HG02678 (cell line): ENCODE data around the gene ZBTB7C.

Source experiments
- ATAC-seq: cut with Tn5 transposase; IDR thresholded peaks from one replicate; pipeline ENCODE4 v1.9.1; 2021; ENCODE audit warnings: mild to moderate bottlenecking, moderate library complexity; ENCODE audit not compliant: unreplicated experiment

The ZBTB7C gene

DNA sequence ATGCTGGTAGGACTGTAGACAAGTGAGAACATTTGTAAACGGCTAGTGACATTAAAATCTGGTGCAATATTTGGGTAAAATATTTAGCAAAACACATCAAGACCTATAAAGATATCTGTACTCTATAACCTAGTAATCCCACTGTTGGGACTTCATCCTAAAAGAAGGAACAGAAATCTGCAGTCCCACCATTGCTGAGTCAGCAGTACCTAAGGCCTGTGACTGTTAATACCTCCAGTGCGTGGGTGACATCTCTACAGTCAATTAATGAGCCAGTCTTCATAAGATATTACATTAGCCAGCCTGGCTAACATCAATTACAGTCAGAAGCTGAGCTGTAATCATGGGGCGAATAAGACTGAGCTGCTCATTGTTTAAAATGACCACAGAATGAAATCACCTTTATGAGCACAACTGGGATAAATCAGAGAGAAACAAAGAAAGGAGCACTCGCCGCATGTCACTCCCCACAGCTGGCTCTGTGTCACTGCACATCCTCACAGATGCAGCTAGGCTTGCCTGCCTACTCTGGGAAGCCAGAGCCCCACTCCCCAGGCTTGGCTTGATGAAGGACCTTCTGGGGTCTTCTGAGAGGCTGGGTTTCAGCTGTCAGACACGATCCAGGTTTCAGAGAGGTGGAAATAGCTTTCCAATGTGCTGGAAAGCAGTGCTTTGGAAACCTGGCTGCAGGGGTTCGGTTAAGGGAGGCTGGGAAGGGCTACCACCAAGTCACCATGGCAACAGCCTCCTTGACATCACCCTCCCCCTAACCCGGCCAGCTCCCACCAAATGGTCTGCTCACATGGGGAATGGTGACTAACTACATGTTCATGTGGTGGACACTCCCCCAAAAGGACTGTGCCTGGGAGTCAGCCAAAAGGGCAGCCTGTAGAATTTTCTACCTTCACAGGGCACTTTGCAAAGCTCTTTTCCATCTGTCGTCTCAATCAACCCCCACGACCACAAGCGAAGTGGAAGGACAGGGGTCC, 145.0 kb downstream of the ZBTB7C start:
- no peak for ATAC-seq

DNA sequence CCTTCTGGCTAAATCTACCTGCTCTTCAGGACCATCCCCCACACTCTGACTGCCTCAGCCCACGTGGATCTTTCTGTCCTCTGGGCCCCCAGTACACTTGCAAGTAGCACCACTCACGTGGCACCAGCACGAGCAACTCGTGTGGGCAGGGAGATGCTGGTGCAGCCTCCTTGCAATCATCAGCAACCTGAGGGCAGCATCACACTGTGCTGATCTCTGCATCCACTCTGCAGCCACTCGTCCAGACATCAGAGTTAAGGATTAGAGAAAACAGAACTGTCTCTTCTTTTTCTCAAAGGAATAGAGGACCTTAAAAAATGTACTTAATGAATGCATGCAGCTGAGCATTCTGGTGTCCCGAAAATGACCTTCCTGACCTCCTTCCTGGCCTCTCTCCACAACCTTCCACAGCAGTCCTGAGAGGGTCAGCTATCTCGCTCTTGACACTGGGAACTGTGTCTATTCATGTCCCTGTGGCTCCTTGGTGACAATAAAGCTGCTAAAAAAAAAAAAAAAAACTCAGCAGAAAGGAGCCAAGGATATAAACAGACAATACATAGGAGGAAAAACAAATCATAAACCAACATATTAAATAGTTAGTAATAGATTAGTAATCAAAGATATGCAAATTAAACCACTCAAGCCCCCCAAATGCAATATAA, 145.9 kb downstream of the ZBTB7C start:
- no peak for ATAC-seq

DNA sequence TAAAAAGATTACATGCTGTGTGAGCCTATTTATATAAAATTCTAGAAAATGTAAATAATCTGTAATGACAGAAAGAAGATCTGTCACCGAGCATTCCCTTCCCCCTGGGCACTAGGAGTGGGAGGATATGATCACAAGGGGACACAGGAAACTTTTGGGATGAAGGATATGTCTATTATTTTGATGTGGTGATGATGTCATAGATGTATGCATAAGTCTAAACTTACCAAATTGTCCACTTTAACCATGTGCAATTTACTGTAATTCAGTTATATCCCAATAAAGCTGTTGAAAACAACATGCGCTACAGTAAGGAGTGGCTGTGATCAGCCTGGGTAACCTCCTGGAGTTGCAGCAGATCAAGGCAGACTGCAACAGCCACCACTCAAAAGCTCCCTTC, 148.9 kb downstream of the ZBTB7C start:
- no peak for ATAC-seq

DNA sequence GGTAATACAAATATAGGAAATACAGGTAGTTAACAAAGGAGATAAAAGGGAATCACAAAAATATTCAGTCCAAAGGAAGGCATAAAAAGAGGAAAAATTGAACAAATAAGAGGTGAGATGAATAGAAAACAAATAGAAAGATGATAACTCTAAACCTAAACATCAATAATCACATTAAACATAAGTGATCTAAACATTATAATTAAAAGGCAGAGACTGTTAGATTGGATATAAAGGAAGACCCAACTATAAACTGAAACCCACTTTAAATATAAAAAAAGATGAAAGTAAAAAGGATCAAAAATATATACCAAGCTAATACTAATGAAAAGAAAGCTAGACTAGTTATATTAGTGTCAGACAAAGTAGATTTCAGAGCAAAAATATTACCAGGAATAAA, 152.3 kb downstream of the ZBTB7C start:
- ATAC-seq: no peak

DNA sequence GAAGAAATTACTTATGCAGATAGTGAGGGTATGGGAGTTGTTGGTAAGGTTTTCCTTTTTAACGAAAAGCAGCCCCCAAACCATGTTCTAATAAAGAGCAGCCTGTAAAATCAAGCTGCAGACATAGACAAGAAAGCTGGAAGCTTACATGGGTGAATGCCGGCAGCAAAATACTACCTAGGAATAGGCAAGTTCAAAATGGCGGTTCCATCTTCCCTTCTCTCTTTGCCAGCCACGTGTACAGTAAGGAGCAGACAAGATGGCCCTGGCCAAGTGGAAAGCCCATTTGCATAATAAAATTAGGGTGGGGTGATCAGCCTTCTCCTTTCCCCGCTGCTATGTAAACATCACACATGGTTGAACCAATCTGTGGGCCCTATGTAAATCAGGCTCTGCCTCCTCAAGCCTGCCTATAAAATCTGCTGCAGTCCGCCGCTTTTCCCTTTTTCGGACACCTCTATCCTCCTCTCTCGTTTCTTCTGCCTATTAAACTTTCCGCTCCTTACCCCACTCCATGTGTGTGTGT, 155.0 kb downstream of the ZBTB7C start:
- no peak for ATAC-seq

DNA sequence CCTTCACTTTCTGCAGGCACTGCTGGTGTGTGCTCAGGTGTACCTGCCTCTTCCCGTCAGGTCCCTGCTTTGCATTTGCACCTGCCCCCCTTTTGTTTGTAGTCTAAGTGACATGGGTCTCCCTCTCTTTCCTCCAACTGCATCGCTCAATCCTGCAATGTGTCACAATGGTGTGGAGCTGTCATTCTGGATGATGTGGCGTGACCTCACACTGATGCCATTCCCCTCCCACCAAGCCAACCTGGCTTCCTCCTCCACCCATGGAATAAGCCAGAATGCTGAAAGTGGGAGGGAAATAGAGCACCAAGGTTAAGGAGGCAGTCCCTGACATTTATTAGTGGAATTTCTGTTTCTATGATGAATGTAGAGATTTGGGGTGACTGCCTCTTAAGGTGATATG, 156.7 kb downstream of the ZBTB7C start:
- no peak for ATAC-seq

DNA sequence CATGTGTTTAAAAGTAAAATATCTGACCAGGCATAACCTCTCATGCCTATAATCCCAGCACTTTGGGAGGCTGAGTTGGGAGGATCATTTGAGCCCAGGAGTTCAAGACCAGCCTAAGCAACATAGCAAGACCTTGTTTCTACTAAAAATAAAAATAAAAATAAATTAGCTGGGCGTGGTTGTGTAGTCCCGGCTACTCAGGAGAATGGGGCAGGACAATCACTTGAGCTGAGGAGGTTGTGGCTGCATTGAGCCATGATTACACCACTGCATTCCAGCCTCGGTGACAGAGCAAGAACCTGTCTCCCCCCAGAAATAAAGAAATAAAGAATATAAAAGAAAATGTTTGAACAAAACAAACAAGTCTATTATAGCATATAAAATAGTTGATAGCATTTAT, 158.3 kb downstream of the ZBTB7C start:
- no peak for ATAC-seq

DNA sequence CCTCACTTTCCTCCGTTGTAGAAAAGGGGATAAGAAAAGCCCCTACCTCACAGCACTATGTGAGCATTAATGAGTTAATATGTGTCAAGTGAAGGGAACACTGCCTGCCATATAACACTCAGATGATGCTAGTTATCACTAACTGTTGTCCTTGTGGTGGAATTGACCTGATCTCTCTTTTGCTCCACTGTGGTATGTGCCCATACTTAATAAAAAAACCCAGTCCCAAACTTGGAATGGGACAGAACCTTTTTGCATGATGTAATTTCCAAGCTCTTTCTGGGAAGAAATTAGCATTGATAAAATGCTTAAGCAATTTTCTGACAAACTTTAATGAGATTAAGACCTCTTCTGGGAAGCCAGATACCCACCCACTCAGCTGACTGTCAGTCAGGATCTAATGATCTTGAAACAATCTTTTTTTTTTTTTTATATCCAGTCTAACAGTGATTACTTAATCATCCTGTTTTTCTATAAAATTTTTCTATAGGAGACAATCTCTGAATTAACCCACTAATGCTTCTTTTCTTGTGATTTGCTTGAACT, 158.7 kb downstream of the ZBTB7C start:
- ATAC-seq: no peak

DNA sequence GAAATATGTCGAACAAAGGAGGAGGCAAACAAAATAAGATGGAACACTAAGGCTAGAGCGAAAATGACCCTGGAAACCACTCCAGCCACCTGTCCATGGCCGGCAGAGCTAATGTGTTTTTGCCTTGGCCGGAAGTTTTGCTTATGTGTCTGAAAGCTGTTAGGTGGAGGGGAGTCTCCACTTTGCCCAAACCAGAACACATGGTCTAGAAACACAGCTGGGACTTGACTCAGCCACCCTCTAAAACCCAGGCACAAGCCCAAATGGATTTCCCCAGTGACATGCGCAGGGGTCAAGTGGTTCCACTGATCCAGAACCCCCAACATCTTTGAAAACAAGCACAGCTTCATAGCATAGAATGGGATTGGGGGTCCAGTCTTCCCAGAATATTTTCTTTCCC, 159.3 kb downstream of the ZBTB7C start:
- ATAC-seq: no peak

DNA sequence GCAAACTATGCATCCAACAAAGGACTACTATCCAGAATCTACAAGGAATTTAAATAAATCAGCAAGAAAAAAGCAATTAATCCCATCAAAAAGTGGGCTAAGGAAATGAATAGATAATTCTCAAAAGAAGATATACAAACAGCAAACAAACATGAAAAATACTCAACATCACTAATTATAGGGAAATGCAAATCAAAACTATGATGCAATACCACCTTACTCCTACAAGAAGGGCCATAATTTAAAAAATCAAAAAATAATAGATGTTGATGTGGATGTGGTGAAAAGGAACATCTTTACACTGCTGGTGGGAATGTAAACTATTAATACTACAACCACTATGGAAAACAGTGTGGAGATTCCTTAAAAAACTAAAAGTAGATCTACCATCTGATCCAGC, 164.7 kb downstream of the ZBTB7C start:
- no peak for ATAC-seq

DNA sequence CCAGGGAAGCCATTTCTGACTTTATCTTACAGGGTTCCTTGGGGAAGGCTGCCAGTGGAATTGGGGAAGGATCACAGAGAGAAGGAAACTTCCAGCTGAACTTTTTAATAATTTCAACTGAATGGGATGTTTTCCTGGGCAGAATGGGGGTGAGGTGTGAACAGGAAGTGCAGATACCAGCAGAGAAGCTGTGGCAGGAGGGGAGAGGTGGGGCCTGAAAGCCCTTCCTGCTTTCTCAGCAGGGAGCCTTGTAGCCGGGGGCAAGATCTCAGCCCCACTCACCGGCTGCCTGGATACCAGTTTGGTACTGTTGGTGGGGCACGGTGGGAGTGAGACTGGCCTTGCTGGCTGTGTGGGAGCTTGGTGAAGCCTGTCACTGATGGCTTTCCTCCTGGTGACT, 170.5 kb downstream of the ZBTB7C start:
- no peak for ATAC-seq

DNA sequence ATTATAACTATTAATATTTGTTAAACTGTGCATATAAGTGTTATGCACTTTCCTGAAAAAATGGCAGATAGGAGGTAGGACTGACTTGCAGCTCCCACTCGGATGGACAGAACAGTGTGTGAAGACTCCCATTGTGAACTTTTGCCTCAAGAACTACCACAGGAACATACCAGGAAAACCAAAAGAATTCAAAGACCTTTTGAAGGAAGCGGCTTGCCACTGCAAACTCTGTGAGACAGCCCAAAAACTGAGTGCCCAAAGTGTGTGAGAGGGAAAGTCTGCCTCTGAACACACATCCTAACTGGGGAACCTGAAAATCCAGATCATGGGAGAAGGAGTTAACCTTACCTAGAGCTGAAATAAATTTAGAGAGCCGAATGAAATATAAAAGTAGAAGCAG, 171.0 kb downstream of the ZBTB7C start:
- no peak for ATAC-seq

DNA sequence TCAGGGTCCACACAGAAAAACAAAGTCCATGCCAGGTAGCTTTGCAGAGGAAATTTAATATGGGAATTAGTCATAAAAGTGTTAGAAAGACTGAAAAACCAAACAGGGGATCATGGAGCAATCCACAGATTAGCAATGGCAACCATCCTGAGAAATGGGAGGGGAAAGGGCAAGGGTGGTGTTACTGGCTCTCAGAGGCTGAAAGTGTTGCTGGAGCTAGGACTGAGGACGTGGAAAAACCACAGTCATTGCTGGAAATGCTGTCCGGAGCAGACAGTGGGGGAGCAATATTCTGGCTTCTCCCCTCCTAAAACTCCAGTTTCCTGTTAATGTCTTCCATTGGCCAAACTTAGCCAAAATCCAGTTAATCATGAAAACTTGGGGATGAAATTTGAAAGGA, 172.4 kb downstream of the ZBTB7C start:
- ATAC-seq: no peak

DNA sequence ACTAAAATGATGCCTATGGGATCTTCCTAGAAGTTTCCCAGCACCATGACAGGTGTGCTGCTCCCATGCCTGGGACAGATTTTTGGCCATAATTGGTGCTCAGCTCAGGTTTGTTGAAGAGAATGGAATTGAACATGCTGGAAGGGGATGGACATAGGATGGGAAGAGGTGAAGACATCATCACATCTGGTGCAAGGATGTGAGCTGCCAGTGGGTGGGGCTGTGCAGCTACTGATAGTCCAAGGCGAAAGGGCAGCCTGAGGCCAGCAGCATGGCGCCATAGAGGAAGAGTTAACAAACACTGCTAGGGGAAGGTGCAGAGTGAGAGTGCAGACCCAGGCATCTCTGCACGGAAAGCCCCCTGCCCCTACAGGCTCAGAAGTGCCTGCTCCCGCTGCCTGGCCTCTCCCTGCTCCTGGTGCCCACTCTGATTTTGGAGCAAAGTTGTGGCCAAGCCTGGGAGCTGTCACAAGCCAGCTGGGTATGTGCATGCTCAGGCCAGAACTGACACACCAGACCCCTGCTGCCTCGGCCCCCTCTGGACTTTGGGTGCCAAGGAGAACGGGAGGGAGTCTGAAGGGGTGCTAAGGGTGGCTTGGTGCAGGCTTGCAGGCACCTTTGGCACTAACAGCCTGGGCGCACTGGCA, 178.6 kb downstream of the ZBTB7C start:
- no peak for ATAC-seq

DNA sequence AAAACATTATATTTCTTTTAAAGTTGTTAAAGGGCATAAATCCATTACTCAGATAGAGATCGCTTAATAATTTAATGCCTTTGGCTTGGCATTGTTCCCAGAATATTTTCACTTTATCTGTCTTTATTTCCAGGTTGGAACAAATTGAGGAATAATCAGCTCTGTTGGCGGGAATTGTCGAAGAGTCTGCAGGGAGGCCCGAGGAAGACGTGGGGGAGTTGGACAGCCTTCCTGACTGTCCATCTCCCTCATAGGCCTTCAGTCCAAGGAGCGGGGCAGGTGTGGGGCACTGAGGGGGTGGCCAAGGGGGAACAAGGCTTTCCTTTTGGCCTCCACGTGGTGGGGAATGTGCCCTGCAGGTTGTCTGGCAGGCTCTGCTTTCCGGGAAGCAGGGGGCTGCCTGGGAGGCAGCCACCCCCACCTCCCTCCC, 179.6 kb downstream of the ZBTB7C start:
- ATAC-seq: no peak

DNA sequence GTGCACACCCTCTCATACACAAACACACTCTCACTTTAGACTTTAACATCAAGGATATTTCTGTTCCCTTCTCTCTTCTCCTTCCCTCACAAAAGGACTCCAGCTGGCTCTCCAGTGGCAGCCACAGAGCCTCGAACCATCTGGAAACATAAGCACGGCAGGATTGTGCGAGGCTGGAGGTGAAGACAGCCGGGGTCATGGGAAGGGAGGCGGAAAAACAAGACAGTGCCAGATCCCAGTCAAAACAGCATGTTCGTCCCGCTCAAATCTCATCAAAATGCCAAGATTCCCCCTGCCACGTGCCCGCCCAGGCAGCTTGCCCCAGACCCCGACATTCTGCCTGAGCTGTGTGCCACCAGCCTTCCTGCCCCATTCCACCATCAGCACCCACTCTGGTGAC, 180.3 kb downstream of the ZBTB7C start:
- no peak for ATAC-seq

DNA sequence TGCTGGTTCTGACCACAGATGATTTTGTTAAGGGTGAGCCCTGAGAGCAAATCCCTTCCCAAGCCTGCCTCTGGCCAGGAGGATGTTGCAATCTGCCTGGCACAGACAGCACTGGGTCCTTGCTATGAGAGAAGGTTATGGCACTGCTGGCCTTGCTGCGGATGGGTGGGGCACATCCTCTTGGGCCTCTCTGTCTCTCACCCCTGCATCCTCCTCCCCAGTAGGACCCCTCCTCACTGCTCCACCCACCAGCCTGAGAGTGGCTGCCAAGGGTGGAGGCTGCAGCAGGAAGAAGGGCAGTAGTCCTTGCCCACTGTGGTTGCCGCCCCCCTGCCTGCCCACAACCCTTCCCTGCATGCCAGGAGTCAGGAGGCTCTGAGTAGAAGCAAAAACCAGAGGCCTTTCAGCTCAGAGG, 180.9 kb downstream of the ZBTB7C start:
- ATAC-seq: no peak

DNA sequence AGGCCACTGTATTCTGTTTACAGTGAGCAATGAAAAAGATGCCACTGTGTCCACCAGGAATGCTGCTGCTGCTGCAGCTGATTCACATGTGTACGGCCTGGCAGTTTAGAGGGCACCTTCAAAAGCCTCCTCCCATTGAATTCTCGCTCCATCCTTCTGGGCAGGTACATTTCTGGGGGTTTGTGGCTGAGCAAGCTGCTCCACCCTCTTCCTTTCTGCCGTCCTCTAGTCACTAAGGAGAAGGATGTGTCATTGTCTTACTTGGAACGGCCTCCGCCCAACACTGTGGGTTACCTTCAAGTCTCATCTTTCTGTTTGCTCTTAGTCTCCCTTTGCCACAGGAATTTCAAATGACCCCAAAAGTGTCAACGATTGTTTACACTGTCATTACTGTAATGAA, 182.0 kb downstream of the ZBTB7C start:
- ATAC-seq: no peak

DNA sequence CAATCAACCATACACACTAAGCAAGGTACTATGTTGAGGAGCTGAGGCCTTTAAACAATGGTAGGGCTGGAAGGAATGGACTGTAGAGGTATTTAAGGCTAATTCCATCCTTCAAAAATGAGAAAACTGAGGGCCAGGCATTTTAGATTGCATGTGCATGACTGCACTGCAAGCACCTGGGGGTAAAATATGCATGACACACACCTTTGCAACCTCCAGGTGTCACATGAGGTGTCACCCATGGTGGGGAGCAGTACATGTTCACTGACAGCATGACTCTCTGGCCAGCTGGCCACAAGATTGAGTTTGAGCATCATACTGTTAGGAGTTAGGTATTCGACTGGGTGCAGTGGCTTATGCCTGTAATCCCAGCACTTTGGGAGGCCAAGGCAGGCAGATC, 182.8 kb downstream of the ZBTB7C start:
- ATAC-seq: no peak

DNA sequence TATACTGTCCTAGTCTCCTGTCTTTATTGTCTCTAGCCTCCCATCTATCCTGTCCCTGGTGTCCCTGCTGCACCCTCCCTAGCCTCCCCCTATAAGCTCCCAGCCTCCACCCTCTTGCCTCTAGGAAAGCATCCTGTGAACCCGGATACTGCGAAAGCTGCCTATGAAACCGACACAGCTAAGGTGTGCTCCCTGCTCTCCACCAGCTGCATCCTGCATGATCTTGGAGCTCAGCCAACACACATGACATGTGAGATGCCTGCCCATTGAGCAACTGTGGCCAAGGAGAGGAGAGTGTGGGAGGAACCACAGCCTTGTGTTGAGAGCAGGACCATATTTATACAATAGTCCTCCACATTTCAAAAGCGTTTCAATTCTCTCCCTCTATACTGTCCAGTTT, 187.1 kb downstream of the ZBTB7C start:
- peak; percentile 55 for ATAC-seq

DNA sequence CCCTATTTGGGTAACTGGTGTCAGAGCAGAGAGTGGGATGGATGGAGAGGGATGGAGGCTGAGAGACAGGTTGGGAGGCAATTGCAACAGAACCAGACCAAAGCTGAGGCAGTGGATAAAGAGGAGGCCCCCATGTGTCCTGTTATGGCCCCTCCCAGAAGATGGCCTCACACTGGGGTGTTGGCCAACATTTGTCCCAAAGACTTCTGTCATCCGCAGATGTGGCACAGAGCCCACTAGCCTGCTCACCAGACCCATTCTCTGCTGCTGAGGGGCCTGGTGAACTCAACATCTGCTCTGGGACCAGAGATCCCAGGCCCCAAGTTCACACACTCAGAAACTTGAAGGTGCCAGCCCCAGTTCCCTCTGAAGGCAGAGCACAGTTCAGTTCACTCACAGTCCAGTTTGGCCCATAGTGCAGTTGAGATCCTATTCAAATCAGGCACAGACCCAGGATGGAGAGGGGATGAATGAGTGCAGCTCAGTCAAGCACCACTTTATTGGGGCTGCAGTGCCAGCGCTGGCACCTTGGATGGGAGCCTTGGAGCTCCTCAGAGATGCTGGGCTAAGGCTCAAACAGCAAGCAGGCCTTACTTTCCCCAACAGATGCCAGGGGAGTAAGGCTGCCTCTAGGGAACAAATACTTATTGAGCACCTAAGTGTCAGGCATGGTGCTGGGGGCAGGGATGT, 189.2 kb downstream of the ZBTB7C start:
- ATAC-seq: no peak
